Gastrocnemius medialis (tissue), 4 donors: ENCODE results near the gene MALAT1. TPM values are rescaled to one million over a fixed set of nuclear protein-coding genes. Genes with fewer than 3 reads are reported as not detected.
A peak's percentile ranks its signal among the peaks of the same experiment; 100 is the strongest.
"Not testable (repeated sequence)": the region's sequence is repeated elsewhere in the genome, so short reads cannot be mapped to it uniquely, and the experiment has no call there.

Experiments
- ATAC-seq, 2 donors: fragments of 150-250 bp; one replicate each; pipeline ENCODE4 v1.9.1; 2016
- DNase-seq, 2 donors: peaks; one replicate each; pipeline ENCODE4 v3.0.0-alpha.2; 2019
- H3K27ac ChIP-seq, 4 donors: fragments of 200-600 bp; sonication (generic); 1 replicate in 1 of 4; 2 replicates in 3 of 4; pipeline ENCODE4 v1.5.1; 2016 to 2018; ENCODE audit warnings: mild to moderate bottlenecking in 2 of 4, moderate library complexity in 1 of 4
- H3K27me3 ChIP-seq, 3 donors: fragments of 200-600 bp; sonication (generic) in 2 of 3; 1 replicate in 1 of 3; 2 replicates in 2 of 3; pipeline versions ENCODE4 v1.5.1 to v1.6.0; 2016 to 2019; ENCODE audit warnings: mild to moderate bottlenecking in 1 of 3, moderate library complexity in 1 of 3
- H3K36me3 ChIP-seq, 2 donors: fragments of 200-600 bp; sonication (generic) in 1 of 2; one replicate each; pipeline ENCODE4 v1.5.1; 2017 to 2018
- H3K4me1 ChIP-seq, 2 donors: fragments of 200-600 bp; sonication (generic) in 1 of 2; one replicate each; pipeline ENCODE4 v1.5.1; 2016 to 2017; ENCODE audit warnings: mild to moderate bottlenecking in 2 of 2
- H3K4me3 ChIP-seq, 4 donors: fragments of 200-600 bp; sonication (generic) in 3 of 4; 1 replicate in 1 of 4; 2 replicates in 3 of 4; pipeline ENCODE4 v1.5.1; 2016 to 2019; ENCODE audit warnings: mild to moderate bottlenecking in 2 of 4
- H3K9me3 ChIP-seq, 3 donors: fragments of 200-600 bp; sonication (generic) in 2 of 3; 1 replicate in 1 of 3; 2 replicates in 2 of 3; pipeline ENCODE4 v1.5.1; 2016 to 2019
- POLR2A ChIP-seq, 2 donors: fragments of 450-650 bp; IDR thresholded peaks; one replicate each; pipeline ENCODE4 v1.6.1; 2017; ENCODE audit warnings: antibody characterized with exemption in 2 of 2, mild to moderate bottlenecking in 2 of 2, moderate library complexity in 2 of 2
- in situ Hi-C, 4 donors: fragments of 200-750 bp; cut with MboI; loops; one replicate each; pipeline versions ENCODE4 v1.15.0 to v1.8.0; 2017; ENCODE audit warnings: low sequenced_read_pairs in 4 of 4
- intact Hi-C: fragments of 100-400 bp; cut with DNase I; formaldehyde crosslinking; loops from one replicate; pipeline ENCODE4 v1.15.1; 2023; ENCODE audit warnings: low total_unique reads
- total RNA-seq, 4 donors: library from RNA; depleted of rRNA; stranded (reverse); fragments of >200 nt; gene quantifications; one replicate each; pipeline versions ENCODE4 v1.1.0 to v1.2.3, GENCODE V29; 2016
- TF ChIP-seq, protein P1 (sequence below), 5 experiments: fragments of 450-650 bp in 3 of 5; fragments of 200-600 bp in 2 of 5; sonication (generic) in 2 of 5; IDR thresholded peaks in 4 of 5; conservative IDR thresholded peaks in 1 of 5; 1 replicate in 4 of 5; 2 replicates in 1 of 5; pipeline ENCODE4 v1.5.1; 2016 to 2019; ENCODE audit warnings: antibody characterized with exemption in 5 of 5, mild to moderate bottlenecking in 3 of 5, moderate library complexity in 3 of 5

Gene MALAT1
- total RNA-seq, 4 donors from 2014 or later, result 874 to 6,745 (median 1,938) TPM

DNA sequence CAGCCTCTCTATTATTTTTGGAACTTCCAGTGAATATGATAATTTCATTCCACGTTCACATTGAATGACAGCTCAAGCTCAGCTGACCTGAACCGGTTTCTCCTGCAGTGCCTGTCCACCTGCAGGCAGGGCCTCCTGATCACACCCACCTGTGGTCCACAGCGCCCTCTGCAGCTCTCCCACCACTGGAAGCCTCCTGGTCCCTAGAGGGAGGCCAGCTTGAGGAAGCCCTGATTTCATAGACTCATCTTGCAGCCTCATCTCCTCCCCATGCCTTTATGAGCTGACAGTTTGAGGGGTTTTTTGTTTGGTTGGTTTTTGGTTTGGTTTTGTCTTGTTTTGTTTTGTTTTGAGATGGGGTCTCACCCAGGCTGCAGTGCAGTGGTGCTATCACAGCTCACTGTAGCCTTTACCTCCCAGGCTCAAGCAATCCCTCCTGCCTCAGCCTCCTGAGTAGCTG is 29.9 kb upstream of the MALAT1 start:
- DNase-seq, result peak in 1 of 2 donors; percentile 79

GRCh38 chr11:65470433-65471049 is 28.3 kb upstream of the MALAT1 start:
- H3K9me3 ChIP-seq, result no peaks in the 10 kb centered on the region
- H3K36me3 ChIP-seq, result no peaks in the 10 kb centered on the region
- peak overlapping the region; percentile 97 to 100 (median 98) for H3K27ac ChIP-seq
- H3K4me3 ChIP-seq, result peak overlapping the region in 2 of 4 donors; percentile 32 to 47
- TF ChIP-seq, protein P1, sequence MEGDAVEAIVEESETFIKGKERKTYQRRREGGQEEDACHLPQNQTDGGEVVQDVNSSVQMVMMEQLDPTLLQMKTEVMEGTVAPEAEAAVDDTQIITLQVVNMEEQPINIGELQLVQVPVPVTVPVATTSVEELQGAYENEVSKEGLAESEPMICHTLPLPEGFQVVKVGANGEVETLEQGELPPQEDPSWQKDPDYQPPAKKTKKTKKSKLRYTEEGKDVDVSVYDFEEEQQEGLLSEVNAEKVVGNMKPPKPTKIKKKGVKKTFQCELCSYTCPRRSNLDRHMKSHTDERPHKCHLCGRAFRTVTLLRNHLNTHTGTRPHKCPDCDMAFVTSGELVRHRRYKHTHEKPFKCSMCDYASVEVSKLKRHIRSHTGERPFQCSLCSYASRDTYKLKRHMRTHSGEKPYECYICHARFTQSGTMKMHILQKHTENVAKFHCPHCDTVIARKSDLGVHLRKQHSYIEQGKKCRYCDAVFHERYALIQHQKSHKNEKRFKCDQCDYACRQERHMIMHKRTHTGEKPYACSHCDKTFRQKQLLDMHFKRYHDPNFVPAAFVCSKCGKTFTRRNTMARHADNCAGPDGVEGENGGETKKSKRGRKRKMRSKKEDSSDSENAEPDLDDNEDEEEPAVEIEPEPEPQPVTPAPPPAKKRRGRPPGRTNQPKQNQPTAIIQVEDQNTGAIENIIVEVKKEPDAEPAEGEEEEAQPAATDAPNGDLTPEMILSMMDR (IDR thresholded peaks at IDR 0.05 in 4 of 5, conservative IDR thresholded peaks at IDR 0.05 in 1 of 5), result no peak
- TF ChIP-seq POLR2A (IDR thresholded peaks at IDR 0.05), result peak; percentile 32 to 48
- H3K4me1 ChIP-seq, result peaks cover 43 to 44% of the 10 kb centered on the region in 2 donors
- in situ Hi-C loops (loop anchor here in 1 of 4 donors (5.0 to 10.0 kb wide), 2 partner anchors 42 to 46 kb away; partner anchors contain the start of gene NEAT1), intact Hi-C loops (loop anchor here (1.0 to 5.0 kb wide), 3 partner anchors 16 to 102 kb away; partner anchors contain the start of genes FAM89B and ZNRD2)
- ATAC-seq, result peak; percentile 25 to 28
- DNase-seq, result peak; percentile 70 to 80
- H3K27me3 ChIP-seq, result no peaks in the 10 kb centered on the region

More for the DNA sequence above, 29.9 kb upstream of the MALAT1 start:
- intact Hi-C loops (no loop called here), in situ Hi-C loops (loop anchor here in 1 of 4 donors (10.0 kb wide), 1 partner anchor 54 kb away; no protein-coding TSS in a partner anchor)
- H3K27me3 ChIP-seq, result no peaks in the 10 kb centered on the region
- no peaks in the 10 kb centered on the region for H3K36me3 ChIP-seq
- peaks cover 40 to 42% of the 10 kb centered on the region in 2 donors for H3K4me1 ChIP-seq
- ATAC-seq, result no peak
- no peak for TF ChIP-seq POLR2A (IDR thresholded peaks at IDR 0.05)
- TF ChIP-seq, protein P1 (IDR thresholded peaks at IDR 0.05 in 4 of 5, conservative IDR thresholded peaks at IDR 0.05 in 1 of 5), result peak; percentile 50 to 73 (median 71)
- no peaks in the 10 kb centered on the region for H3K9me3 ChIP-seq
- no peak overlapping the region for H3K4me3 ChIP-seq
- peak overlapping the region; percentile 97 to 100 (median 98) for H3K27ac ChIP-seq

DNA sequence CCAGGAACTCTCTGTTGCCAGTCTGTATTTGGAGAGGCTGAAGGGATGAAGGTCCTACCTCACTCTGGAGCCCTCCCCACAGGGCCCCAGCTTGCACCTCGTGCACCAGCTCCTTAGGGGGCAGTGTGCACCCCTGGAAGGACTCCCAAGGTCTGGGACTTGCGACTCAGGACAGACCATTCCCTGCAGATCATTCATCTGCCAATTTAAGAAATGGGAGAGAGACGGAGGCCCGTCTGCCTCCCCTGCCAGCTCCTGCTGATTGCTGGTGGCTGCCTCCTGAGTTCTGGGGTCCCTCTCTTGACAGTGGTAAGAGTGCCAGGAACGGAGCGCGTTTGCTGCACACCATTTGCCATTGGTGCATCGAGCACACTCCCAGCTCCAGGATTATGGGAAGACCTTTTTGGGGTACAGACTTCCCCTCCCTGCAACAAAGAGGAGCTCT is 27.4 kb upstream of the MALAT1 start:
- H3K4me3 ChIP-seq, result peak overlapping the region; percentile 23 to 49 (median 40)
- H3K4me1 ChIP-seq, result peaks cover 52 to 53% of the 10 kb centered on the region in 2 donors

DNA sequence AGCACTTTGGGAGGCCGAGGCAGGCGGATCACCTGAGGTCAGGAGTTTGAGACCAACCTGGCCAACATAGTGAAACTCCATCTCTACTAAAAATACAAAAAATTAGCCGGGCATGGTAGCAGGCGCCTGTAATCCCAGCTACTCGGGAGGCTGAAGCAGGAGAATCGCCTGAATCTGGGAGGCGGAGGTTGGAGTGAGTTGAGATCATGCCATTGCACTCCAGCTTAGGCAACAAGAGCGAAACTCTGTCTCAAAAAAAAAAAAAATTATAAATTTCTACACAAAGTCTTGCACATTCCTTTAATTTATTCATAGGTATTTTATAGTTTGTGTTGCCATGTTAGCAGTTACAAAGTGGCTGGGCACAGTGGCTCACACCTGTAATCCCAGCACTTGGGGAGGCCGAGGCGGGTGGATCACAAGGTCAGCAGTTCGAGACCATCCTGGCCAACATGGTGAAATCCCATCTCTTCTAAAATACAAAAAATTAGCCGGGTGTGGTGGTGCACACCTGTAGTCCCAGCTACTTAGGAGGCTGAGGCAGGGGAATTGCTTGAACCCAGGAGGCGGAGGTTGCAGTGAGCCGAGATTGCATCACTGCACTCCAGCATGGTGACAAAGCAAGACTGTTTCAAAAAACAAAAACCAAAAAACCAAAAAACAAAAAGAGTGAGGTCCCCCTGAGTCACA is 26.1 kb upstream of the MALAT1 start:
- Histone ChIP-seq H3K4me3 (peak overlapping the region in 3 of 4 donors; percentile 16 to 49 (median 40)), H3K4me1 (peaks cover 55 to 58% of the 10 kb centered on the region in 2 donors), H3K27ac (peak overlapping the region; percentile 97 to 100 (median 98))
- H3K36me3 ChIP-seq, H3K9me3 ChIP-seq, H3K27me3 ChIP-seq, ATAC-seq: not testable (repeated sequence)
- intact Hi-C loops, result loop anchor here (1.0 to 5.0 kb wide), 2 partner anchors 51 to 100 kb away; partner anchors contain the start of genes FAM89B and ZNRD2
- peak in 1 of 2 donors; percentile 43 for DNase-seq
- in situ Hi-C loops, result loop anchor here in 1 of 4 donors (5.0 to 10.0 kb wide), 2 partner anchors 40 to 48 kb away; partner anchors contain the start of gene NEAT1

More for the DNA sequence above, 27.4 kb upstream of the MALAT1 start:
- H3K9me3 ChIP-seq, result no peaks in the 10 kb centered on the region
- ATAC-seq, result peak; percentile 55 to 58
- H3K36me3 ChIP-seq, result no peaks in the 10 kb centered on the region
- H3K27me3 ChIP-seq, result no peaks in the 10 kb centered on the region
- H3K27ac ChIP-seq, result peak overlapping the region; percentile 97 to 100 (median 98)
- intact Hi-C loops, result loop anchor here (1.0 to 5.0 kb wide), 3 partner anchors 17 to 101 kb away; partner anchors contain the start of genes FAM89B and ZNRD2
- in situ Hi-C loops, result loop anchor here in 1 of 4 donors (5.0 to 10.0 kb wide), 2 partner anchors 41 to 47 kb away; partner anchors contain the start of gene NEAT1
- peak; percentile 83 to 97 for DNase-seq
- TF ChIP-seq, protein P1 (IDR thresholded peaks at IDR 0.05 in 4 of 5, conservative IDR thresholded peaks at IDR 0.05 in 1 of 5), result peak; percentile 60 to 75 (median 72)
- peak in 1 of 2 donors; percentile 29 for TF ChIP-seq POLR2A (IDR thresholded peaks at IDR 0.05)
